ENCODE measurements around the gene PROX1.

PROX1 gene

DNA sequence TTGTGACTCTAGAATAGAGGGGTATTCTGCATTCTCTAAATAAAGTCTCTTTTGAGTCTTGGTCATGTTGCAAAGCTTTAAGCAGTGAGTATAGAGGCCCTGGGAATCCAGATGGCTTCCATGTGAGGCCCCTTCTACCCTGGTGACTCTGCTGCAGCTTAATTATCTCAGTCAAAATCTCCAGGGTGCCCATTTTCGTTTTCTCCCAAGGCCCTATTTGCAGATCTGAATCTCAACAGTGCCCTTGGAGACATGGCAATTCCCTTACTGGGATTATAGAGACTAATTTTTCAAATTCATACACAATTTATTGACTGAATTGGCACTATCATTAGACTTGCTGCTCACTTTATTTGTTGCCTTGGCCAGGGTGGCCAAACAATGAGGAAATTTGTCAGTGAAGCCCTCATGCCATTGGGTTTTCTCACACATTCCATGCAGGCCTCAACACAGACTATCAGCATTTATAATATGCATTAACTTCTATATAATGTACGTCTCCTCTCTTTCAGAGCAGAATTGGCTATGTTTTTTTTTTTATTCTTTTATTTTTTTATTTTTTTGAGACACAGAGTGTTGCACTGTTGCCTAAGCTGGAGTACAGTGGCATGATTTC is 35.1 kb downstream of the PROX1 start:
- no peak for DNase-seq (ENCODE audit: low read depth in 2 of 2)

DNA sequence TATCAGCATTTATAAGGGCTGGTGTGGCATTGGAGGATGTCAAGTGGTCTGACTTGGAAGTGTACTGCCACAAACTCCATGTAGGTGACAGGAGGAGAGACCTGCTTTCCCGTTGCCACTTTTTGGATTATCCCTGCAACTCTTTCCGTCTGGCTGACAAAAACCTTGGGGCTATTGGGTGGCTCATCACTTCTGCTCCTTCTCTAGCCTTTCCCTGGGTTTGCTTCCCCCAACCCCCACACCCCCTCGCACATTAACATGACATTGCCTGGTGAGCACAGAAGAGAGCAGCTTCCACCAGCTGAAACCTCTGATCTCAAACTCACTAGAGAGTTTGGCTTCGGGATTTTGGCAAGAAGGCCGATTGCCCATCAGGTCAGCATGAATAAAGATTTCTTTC is 39.2 kb downstream of the PROX1 start:
- no peak for DNase-seq (ENCODE audit: low read depth in 2 of 2)

DNA sequence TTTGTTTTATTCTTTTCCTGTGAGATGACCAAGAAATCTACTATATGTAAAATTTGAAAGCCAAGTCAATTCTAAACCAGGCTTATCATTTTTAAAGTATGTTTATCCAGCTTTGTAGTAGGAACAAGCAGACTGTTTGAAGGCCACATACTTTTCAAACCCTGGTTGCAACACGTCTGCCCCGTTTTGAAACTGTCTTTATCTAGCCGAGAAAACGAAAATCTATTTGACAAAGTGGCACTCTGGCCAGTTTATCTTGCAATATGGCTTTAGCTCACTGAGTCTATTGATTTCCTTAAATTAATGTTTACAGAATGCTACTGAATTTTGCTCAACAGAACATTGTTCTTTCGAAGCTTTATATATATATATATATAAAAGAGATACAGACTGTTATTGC is 39.7 kb downstream of the PROX1 start:
- no peak for DNase-seq (ENCODE audit: low read depth in 2 of 2)

DNA sequence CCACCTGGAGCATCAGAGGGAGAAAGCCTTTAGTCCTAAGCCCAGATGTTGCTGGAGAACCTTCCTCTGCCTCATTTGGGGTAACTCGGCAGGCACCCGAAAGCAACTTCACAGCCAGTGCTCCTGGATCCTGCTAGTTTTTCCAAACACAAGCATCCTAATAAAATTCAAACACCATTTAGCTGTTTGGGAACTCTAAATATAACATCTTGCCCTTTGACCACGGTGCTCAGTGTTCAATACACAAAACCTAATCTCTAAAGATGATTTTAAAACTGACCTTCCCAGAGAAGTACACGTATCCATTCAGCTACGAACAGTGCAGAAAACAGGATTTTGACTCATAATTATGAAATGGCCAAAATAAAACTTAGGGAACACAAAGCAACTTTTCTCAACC is 40.3 kb downstream of the PROX1 start:
- no peak for DNase-seq (ENCODE audit: low read depth in 2 of 2)

DNA sequence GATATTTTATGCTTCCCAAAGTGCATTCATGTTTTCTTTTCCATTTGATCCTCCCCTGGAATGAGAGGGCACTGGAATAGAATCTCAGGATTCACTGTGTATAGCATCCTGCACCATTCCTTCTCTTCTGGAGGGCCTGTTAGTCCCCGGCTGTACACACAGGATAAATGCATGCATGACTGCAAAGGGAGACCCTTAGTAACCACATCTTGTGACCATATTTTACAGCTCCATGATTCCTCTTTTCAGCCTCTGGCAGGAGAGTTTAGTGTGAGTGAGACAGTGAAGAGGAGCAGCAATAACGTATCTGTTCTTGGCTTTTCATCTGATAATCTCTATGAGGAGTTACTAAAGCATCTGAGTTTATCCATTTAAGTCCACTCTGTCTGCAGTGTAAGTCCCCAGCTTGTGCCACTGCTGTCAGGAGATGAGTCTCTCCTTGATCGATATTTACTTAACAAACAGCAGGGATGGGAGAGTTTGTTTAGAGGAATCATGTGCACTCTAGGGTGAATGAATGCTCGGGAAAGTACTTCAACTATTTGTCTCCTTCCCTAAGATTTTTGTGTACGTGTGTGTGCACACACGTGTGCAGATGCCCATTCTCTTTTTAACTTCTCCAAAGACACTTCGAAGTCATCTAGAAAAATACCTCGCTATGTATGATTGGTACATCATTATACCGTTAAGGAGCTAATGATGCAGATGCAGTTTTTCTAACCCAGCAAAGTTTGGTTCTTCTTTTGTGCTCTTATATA is 41.1 kb downstream of the PROX1 start:
- no peak for DNase-seq (ENCODE audit: low read depth in 2 of 2)

DNA sequence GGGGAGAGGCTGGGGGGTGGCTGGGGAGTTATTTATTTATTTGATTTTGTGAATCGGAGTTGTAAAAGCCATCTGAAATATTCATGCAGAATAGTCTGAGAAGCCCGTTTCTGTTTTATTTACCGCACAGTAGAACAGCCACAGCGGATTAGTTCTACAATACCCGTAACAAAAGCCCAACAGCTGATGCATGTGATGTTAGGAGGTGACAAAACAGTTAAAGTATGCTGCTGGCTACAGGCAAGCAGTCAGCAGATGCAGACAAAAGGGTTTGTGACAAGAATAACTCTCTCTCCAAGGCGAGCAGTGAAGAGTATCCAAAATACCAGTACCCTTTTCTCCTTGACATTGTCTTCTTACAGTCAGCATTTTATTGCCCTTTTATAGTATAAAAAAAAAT is 42.0 kb downstream of the PROX1 start:
- no peak for DNase-seq (ENCODE audit: low read depth in 2 of 2)

DNA sequence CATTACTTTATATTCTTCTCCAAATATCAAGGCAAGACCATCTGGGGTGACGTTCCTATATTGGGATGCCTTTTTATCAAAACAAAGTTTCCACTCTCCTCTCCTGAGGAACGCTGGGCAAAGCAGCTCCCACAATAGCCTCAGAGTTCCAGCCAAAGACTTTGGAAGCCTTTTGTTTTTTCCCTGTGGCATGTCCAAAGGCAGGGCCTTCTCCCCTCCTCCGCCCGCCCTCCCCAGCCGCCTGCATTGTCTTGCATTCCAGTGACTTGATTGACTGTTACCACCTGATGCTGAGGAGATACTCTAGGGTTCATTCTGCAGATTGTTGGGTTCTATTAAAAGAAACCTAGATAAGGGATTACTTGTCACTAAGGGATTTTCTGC is 43.5 kb downstream of the PROX1 start:
- DNase-seq (ENCODE audit: low read depth in 2 of 2), result no peak

DNA sequence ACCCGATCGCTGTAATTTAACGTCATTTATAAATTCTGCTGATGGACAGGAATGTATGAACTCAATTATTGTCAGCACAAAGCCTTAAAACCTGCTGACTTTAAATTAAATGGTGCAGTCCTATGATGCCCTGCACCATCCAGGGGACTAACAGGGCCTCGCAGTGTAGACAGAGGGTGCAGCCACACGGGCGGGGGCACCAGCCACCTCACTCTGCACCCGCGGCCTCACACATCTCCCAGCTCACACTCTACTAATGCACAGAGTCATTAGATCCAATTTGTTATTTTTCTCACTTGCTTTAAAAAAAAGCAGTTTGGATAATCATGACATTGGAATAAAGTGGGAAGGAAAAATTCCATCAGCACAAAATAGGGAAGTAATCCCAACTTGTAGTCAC is 49.7 kb downstream of the PROX1 start:
- no peak for DNase-seq (ENCODE audit: low read depth in 2 of 2)

DNA sequence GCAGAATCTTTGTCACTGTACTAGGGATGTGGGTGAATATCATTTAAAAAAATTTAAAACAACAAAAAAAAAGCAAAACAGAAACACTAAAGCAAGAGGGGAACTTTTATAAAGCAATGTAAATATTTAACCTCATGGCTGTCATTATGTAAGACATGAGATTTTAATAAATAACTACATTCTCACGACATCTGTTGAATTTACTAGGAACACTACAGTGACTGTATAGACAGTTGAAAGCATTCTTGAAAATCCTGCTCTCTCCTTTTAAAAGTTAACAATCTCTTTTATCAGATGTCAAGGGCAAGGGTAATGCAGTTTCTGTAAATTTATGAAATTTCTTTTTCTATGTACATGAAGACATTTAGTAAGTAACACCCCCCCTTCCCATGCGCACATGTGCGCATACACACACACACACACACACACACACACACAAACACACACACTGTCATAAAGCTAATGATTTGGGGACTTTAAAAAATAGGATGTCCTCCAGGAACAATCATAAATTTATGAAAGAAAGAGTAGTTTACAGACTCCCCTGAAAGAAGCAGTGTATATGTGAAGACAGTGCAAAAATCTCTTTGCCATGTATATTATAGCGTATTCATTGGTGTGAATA is 51.7 kb downstream of the PROX1 start:
- no peak for DNase-seq (ENCODE audit: low read depth in 2 of 2)

DNA sequence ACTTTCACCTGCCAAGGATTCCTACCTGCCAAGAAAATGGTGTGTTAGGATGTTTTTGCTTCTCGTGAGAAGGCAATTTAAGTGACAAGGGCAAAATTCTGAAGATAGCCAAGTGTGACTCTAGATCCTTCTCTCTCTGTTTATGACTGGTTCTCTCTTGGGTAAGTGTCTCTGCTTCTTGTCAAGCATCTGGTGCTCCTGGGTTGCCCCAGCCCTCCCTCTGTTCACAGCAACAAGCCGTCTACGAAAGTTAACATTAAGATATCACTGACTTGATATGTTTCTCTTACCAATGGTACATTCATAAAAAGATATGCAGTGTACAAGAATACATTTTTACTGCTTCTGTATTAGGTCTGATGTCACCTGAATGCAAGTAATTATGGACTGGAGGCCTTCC is 55.4 kb downstream of the PROX1 start:
- no peak for DNase-seq (ENCODE audit: low read depth in 2 of 2)

DNA sequence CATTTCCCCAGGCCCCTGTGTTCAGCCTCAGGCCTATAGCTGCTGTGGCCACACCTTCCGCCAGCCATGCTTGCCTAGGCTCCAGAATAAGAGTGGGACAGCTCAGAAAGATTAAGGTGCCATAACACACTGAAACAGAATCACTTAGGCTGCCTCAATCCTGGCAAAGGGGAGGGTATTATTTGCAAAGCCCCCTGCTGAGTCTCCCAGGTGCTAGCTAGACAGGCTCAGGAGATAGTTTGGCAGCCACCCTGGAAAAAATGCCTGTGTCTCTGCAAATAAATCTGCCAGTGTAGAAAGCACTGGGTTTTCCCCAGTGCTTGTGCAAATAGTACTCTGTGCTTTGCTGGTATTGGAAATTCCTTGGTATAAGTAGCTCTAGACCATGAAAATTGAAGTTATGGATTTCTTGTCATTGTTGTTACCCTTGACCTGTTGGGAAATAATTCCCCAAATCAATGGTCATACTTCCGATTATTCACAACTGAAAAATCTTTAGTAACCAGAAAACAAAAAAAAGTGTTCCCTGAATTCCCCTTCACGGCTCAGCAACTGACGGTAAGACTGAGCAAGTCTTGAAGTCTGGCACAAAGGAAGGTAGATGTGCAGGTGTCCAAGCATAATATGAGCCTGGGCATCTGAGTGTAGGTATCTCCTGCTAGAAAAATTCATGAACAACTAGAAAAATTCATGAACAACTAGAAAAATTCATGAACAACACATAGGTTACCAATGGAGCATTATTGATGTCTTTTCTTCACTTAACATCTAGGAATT is 56.9 kb downstream of the PROX1 start:
- no peak for DNase-seq (ENCODE audit: low read depth in 2 of 2)

DNA sequence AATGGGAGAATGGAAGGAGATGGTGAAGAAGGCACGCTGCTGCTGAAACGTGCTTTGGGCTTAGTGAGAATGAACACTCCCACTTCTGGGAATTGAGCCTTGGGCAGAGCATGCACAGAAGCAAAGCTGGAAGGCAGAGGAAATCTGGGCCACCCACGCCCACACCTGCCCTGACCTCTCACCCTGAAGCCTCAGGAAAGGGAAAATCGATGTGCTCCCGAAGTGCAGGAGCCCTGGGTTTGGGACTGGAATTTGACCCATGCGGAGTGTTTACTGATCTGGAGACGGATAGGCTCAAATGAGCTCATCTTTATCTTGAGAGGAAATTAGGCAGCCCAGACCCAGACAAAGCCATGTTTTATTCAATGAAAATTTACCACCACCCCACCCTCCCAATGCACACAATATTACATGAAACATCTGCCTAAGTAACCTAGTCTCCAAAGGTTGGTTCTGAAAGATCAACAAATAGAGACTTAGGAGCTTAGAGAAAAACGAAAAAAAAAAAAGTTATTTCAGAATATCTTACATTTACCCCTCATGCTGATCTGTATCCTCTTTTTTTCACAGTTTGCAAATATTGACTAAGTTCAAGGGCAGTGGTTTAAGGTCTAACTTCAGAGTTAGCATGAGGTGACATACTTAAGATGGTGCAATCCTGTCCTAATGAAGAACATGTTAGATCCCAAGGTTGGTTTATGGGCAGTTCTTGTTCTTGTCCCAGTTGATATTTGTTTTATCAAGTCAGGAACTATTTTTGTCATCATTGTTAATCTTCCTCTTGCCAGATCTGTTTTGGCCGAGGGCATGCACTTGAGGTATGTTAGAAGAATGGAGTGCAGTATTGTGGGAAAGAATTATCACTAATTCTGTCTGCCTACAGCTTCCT is 63.0 kb downstream of the PROX1 start:
- DNase-seq (ENCODE audit: low read depth in 2 of 2), result no peak

DNA sequence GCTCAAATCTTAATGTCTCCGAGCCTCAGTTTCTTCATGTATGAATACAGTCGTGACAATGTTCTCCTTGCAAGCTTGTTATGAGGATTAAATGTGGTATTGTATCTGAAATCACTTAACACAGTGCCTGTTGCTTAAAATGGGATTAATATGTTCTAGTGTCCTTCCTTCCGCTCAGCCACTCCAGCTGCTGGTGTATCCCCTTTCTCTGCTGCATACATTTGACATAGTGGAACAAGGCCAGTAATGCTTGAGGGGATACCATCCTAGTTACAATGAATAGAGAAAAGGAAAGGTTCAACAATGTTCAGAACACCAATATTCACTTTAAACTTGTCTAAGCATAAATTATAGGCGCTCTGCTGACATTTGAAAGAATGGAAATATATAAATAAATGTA is 64.0 kb downstream of the PROX1 start:
- no peak for DNase-seq (ENCODE audit: low read depth in 2 of 2)

DNA sequence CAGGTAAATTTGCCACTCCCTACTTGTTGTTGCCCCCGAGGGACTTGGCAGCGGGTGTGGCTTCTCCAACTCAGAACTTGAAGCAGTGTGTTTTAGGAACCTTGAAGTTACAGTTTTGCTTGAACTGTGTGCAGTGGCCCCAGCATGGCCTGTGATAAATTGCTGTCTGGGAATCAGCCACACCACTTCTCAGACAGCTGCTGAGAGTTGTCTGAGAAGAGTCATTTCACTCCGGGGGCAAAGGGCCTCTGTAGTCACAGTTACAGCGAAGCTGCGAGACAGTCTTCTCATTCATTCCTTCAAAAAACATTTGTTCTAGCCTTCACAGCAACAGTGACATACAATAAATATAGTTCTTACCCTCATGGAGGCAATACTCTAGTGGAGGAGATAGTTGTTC is 70.3 kb downstream of the PROX1 start:
- DNase-seq (ENCODE audit: low read depth in 2 of 2), result no peak

DNA sequence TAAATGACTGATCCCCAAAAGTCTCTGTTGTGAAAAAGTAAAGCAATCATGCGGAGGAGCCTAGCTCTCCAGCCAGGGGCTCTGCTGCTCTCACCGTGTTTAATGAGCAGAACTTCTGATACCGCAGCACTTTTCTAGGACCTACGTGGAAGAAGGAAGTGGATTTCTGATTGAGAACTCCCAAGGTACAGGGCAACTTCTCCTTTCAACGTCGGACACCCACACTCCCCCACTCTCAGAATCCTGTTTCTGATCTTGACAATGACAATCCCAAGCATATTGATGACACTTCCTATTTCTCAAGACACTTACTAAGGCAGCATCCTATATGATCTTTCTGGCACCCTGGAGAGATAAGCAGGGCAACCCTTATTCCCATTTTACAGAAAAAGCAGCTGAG is 78.4 kb downstream of the PROX1 start:
- DNase-seq (ENCODE audit: low read depth in 2 of 2), result no peak

DNA sequence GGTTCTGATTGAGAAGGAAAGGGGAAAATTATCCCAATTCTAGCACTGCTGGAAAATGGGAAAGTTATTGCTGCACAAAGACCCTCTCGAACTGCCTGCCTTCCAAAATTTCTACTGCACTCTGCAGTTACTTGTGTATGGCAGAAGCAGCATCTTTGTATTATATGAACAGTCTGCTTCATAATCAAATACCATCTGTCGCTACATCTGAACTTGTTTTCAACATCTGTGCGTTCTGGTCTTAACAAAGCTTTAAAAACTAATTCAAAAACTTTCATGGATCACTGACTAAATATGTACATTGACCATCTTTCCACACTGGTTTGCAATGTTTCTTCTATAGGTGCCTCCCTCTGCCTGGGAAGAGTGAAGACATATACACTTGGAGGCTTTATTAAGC is 79.2 kb downstream of the PROX1 start:
- no peak for DNase-seq (ENCODE audit: low read depth in 2 of 2)

DNA sequence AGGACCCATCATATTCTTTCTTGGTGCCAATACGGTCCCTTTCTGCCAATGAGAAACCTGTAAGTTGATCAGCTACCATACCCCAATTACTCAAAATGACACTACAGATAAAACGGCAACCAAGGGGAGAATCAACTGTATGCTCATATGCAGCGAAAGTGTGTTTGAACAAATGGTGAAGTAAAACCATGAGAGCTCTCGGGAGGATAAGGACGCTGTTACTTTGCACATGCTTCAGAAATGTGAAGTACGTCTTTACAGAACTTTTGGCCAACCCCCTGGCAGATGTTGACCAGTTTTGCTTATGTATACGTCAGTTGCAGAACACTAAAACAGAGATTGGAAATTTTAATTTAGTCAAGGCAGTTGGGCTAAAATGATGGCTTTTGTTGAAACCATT is 79.6 kb downstream of the PROX1 start:
- DNase-seq (ENCODE audit: low read depth in 2 of 2), result no peak

DNA sequence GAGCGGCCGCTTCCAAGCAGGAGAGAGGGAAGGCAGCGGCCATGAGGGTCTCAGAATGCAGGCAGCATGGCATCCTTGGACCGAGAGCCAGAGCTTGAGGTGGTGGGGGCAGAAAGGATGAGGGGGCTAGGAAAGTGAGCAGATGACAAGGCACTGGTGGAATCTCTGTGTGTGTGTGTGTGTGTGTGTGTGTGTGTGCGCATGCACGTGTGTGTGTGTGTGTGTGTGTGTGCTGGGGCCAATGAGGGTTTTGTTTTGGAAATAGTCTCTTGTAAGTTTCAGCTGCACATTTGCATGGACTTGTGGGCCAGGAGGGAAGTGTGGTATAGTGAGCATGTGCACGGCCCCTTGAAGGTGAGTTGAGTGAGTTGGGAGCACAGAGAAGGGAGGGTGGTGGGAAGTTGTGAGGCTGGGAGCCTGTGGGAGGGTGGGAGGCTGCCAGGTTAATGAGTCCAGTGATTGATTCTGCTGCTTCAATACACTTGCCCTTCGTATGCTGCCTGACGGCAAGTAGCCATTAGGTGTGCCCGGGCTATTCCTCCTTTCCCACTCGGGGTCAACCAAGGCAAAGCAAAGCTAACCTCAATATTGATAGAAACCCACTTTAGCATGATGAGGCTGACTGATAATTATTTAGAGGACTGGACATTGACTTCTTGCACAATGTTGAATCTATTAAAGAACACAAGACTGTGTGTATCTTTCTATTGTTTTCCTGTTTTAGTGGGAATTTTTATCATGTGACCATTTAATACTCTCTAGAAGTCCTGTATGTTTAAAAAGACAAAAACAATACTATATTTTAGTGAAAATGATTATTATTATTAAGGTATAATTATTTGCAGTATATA is 80.3 kb downstream of the PROX1 start:
- DNase-seq (ENCODE audit: low read depth in 2 of 2), result no peak

DNA sequence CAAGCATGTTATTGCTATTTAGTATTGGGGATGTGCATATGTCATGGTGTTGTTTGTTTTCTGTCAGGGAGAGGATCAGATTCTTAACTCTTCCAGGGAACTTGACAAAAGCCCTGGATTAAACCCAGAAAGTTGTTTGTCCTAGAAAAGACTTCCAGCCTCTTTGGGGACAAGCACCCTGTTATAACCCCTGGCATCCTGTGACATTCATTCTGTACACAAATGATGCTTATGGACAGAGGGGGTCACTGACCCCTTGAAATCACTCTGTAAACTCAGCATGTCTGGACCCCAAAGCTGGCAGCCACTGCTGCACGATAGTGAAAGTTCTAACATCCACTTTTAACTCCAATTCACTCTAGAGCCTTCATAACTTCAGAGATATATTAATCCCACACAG is 81.2 kb downstream of the PROX1 start:
- DNase-seq (ENCODE audit: low read depth in 2 of 2), result no peak

DNA sequence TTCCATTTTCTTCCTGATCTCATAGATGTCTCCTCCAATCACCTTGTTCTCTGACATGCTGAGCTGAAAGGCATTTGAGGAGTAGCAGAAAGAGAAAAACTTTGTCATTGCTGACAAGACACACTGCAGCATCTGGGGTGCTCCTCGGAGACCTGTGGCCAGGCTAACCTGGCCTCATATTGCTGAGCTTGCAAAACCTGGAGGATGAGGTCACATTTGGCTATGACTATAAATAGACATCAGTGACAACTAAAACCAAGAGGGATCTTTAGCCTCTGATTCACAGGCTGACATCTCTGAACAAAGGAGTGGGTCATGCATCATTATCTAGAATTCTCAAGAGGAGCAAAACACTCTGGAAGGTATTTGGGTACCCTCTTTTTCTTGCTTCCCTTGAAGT is 83.7 kb downstream of the PROX1 start:
- no peak for DNase-seq (ENCODE audit: low read depth in 2 of 2)
